GM23338 (cell line): ENCODE results near the gene ZBTB18. TPM values are rescaled to one million over a fixed set of nuclear protein-coding genes. Genes with fewer than 3 reads are reported as not detected.

Experiments used
- ATAC-seq: fragments of 200-7000 bp; cut with Tn5 transposase; 3 replicates; pipeline ENCODE4 v1.9.1; 2020
- DNase-seq: peaks from one replicate; pipeline ENCODE4 v3.0.0-alpha.2; 2015; ENCODE audit warnings: low spot score
- H2AFZ ChIP-seq: fragments of 200-600 bp; sonication (generic); 2 replicates; pipeline ENCODE4 v1.8.0; 2016; ENCODE audit warnings: antibody characterized with exemption, mild to moderate bottlenecking, moderate library complexity
- H3F3A ChIP-seq: fragments of 200-600 bp; sonication (generic); replicated peaks from 2 replicates; pipeline ENCODE4 v1.8.0; 2017; ENCODE audit warnings: antibody characterized with exemption, mixed run types, low read depth
- H3K27ac ChIP-seq: fragments of 200-600 bp; sonication (generic); 2 replicates; pipeline ENCODE4 v1.6.1; 2016; ENCODE audit warnings: low read depth
- H3K27me3 ChIP-seq: fragments of 200-600 bp; sonication (generic); 2 replicates; pipeline ENCODE4 v1.8.0; 2016; ENCODE audit warnings: mild to moderate bottlenecking, mixed run types, moderate library complexity; ENCODE audit not compliant: insufficient read depth
- H3K36me3 ChIP-seq: fragments of 200-600 bp; sonication (generic); 2 replicates; pipeline ENCODE4 v1.8.0; 2016; ENCODE audit warnings: mild to moderate bottlenecking; ENCODE audit not compliant: insufficient read depth
- H3K4me1 ChIP-seq: fragments of 200-600 bp; sonication (generic); 2 replicates; pipeline ENCODE4 v1.8.0; 2016; ENCODE audit warnings: mild to moderate bottlenecking, moderate library complexity; ENCODE audit not compliant: insufficient read depth
- H3K4me2 ChIP-seq: fragments of 200-600 bp; sonication (generic); 2 replicates; pipeline ENCODE4 v1.7.1; 2017; ENCODE audit warnings: mixed run types
- H3K4me3 ChIP-seq: fragments of 200-600 bp; sonication (generic); 2 replicates; pipeline ENCODE4 v1.6.1; 2016; ENCODE audit warnings: mixed run types
- H3K79me2 ChIP-seq: fragments of 200-600 bp; sonication (generic); replicated peaks from 2 replicates; pipeline ENCODE4 v1.8.0; 2017; ENCODE audit warnings: mild to moderate bottlenecking; ENCODE audit not compliant: insufficient read depth
- H3K9me2 ChIP-seq: fragments of 200-600 bp; sonication (generic); 2 replicates; pipeline ENCODE4 v1.8.0; 2017; ENCODE audit not compliant: insufficient read depth
- H4K20me1 ChIP-seq: fragments of 200-600 bp; sonication (generic); replicated peaks from 2 replicates; pipeline ENCODE4 v1.8.0; 2017; ENCODE audit warnings: mild to moderate bottlenecking; ENCODE audit not compliant: insufficient read depth
- H3K27ac Mint-ChIP-seq: 2 replicates; pipeline ENCODE4 v1.8.0; 2020; ENCODE audit warnings: inconsistent platforms, mild to moderate bottlenecking, moderate library complexity, mixed read lengths
- H3K27me3 Mint-ChIP-seq: 3 replicates; pipeline ENCODE4 v1.8.0; 2022; ENCODE audit warnings: low read depth, mild to moderate bottlenecking, moderate library complexity, mixed read lengths, inconsistent platforms; ENCODE audit not compliant: insufficient read depth, poor library complexity
- H3K36me3 Mint-ChIP-seq: 3 replicates; pipeline ENCODE4 v1.8.0; 2021; ENCODE audit warnings: low read depth, mild to moderate bottlenecking, inconsistent platforms, moderate library complexity, mixed read lengths
- H3K4me1 Mint-ChIP-seq: 3 replicates; pipeline ENCODE4 v1.8.0; 2020; ENCODE audit warnings: mild to moderate bottlenecking, inconsistent platforms, mixed read lengths
- H3K4me3 Mint-ChIP-seq: 3 replicates; pipeline ENCODE4 v1.8.0; 2021; ENCODE audit warnings: moderate library complexity, mild to moderate bottlenecking, inconsistent platforms, mixed read lengths
- H3K9me3 Mint-ChIP-seq: 3 replicates; pipeline ENCODE4 v1.8.0; 2020; ENCODE audit warnings: moderate library complexity, mild to moderate bottlenecking, inconsistent platforms, mixed read lengths
- CREB1 ChIP-seq: fragments of 250-450 bp; sonication (Bioruptor Pico); IDR thresholded peaks from 2 replicates; pipeline ENCODE4 v1.5.0; 2020; ENCODE audit warnings: low read depth, mild to moderate bottlenecking, moderate library complexity
- ETS1 ChIP-seq: IDR thresholded peaks from 2 replicates; pipeline ENCODE4 v1.6.1; 2016; ENCODE audit warnings: antibody characterized with exemption
- EZH2 ChIP-seq: fragments of 200-600 bp; sonication (generic); IDR thresholded peaks from one replicate; pipeline ENCODE4 v1.8.0; 2017; ENCODE audit warnings: antibody characterized with exemption, mild to moderate bottlenecking, low read depth; ENCODE audit not compliant: unreplicated experiment
- EZH2phosphoT487 ChIP-seq: fragments of 200-600 bp; sonication (generic); IDR thresholded peaks from one replicate; pipeline ENCODE4 v1.8.1; 2018; ENCODE audit warnings: antibody characterized with exemption; ENCODE audit not compliant: unreplicated experiment
- JUNB ChIP-seq: IDR thresholded peaks from one replicate; pipeline ENCODE4 v1.6.1; 2016; ENCODE audit warnings: antibody characterized with exemption; ENCODE audit not compliant: unreplicated experiment
- NANOG ChIP-seq: IDR thresholded peaks from 2 replicates; pipeline ENCODE4 v1.6.1; 2016; ENCODE audit warnings: antibody characterized with exemption, borderline replicate concordance
- POLR2AphosphoS5 ChIP-seq: IDR thresholded peaks from 2 replicates; pipeline ENCODE4 v1.6.1; 2016; ENCODE audit warnings: antibody characterized with exemption, low read depth
- STAT1 ChIP-seq: IDR thresholded peaks from one replicate; pipeline ENCODE4 v1.6.1; 2016; ENCODE audit warnings: antibody characterized with exemption; ENCODE audit not compliant: unreplicated experiment
- ZNF331 ChIP-seq: fragments of 250-450 bp; sonication (Bioruptor Pico); IDR thresholded peaks from 2 replicates; pipeline ENCODE4 v1.5.0; 2020; ENCODE audit warnings: low read depth, mild to moderate bottlenecking, moderate library complexity
- ZNF462 ChIP-seq: fragments of 250-450 bp; sonication (Bioruptor Pico); IDR thresholded peaks from 2 replicates; pipeline ENCODE4 v1.5.0; 2020; ENCODE audit warnings: mild to moderate bottlenecking, moderate library complexity
- polyA plus RNA-seq: library from polyadenylated mRNA; unstranded; fragments of >200 nt; fragmentation: Nextera tagmentation; extraction: Ambion mirVana; gene quantifications from 2 replicates; pipeline ENCODE4 v1.2.1, GENCODE V29; 2016
- total RNA-seq: library from RNA; depleted of rRNA; stranded (reverse); fragments of >200 nt; shearing (Covaris generic); gene quantifications from 2 replicates; pipeline ENCODE4 v1.2.3, GENCODE V29; 2014
- TF ChIP-seq, protein P1 (sequence below), 2 experiments: fragments of 200-600 bp in 1 of 2; sonication (generic) in 1 of 2; conservative IDR thresholded peaks; 2 replicates each; pipeline versions ENCODE4 v1.5.1 to v1.6.1; 2016 to 2017; ENCODE audit warnings: antibody characterized with exemption in 2 of 2, low read depth in 2 of 2, mild to moderate bottlenecking in 2 of 2, moderate library complexity in 1 of 2

ZBTB18 gene
- total and polyA plus RNA-seq, 2 experiments from 2014 or later = 5.5 to 12.2 TPM

DNA sequence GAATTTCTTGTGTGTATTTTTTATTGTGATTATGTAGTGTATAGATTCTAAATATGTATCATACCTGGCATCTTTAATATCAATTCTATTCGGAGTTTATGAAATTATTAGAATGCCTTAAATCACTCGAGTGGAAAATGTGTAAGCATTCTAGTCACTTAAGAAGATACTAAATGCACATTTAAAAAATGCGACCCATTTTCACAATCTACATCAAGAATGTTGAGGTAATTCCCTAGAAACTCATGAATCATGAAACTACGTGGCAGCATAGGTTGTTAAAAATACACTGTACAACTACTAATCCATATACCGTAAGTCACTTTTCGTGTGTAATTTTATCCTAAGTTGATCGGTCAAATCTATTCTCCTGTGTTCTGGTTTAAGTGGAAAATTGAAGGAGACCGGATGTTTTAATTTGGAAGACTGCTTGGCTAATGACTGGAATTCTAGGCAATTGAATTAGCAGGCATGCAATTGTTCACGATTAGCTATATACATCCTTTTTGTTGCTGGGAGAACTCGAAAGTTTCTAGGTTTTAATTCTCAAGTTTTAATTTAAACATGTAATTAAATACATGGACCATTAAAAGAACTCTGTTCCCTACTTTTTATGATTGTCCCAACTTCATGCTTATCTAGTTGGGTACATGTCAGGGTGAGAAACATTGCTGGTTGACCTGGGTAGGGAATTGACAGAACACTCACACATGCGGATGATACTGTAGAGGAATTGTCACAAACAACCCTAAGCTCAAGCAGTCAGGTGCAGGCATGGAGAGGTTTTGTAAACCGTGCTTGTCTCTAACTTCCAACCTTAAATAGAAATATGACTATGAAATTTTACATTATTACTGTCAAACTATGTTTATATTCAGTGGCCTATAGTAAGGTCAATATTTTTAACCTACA lies 6.6 kb downstream of the ZBTB18 start:
- H3K79me2 ChIP-seq = peaks cover 22% of the 10 kb centered on the region
- TF ChIP-seq POLR2AphosphoS5 = no peak
- H3K4me1 Mint-ChIP-seq = peaks cover 23% of the 10 kb centered on the region
- no peak overlapping the region for H3K27ac ChIP-seq
- H3K36me3 Mint-ChIP-seq = peaks cover 4% of the 10 kb centered on the region; the same call in 2 of the 3 replicates
- peaks cover 24% of the 10 kb centered on the region for H3K4me1 ChIP-seq
- ATAC-seq (no peak), DNase-seq (no peak)
- H3K4me3 Mint-ChIP-seq = no peak overlapping the region
- no peak overlapping the region for H2AFZ ChIP-seq
- H3K4me3 ChIP-seq = no peak overlapping the region
- H3K9me2 ChIP-seq = no peaks in the 10 kb centered on the region
- no peak overlapping the region for H3K4me2 ChIP-seq
- H3K36me3 ChIP-seq = no peaks in the 10 kb centered on the region
- no peaks in the 10 kb centered on the region for H3K9me3 Mint-ChIP-seq
- no peak overlapping the region for H3K27ac Mint-ChIP-seq
- no peaks in the 10 kb centered on the region for H3F3A ChIP-seq
- 0 out of 2 replicates have a peak, but pooled peaks cover 3% of the 10 kb centered on the region for H4K20me1 ChIP-seq
- H3K27me3 Mint-ChIP-seq = peaks cover 6% of the 10 kb centered on the region
- H3K27me3 ChIP-seq = no peaks in the 10 kb centered on the region

GRCh38 chr1:244060117-244060516 lies 9.0 kb downstream of the ZBTB18 start:
- Histone ChIP-seq H3K27ac (no peak overlapping the region), H3K4me3 (no peak overlapping the region), H3K9me2 (0 out of 2 replicates have a peak, but pooled peaks cover 2% of the 10 kb centered on the region), H3F3A (no peaks in the 10 kb centered on the region), H2AFZ (no peak overlapping the region), H3K79me2 (peaks cover 7% of the 10 kb centered on the region), H3K4me2 (no peak overlapping the region), H4K20me1 (no peaks in the 10 kb centered on the region), H3K36me3 (no peaks in the 10 kb centered on the region), H3K4me1 (peaks cover 28% of the 10 kb centered on the region), H3K27me3 (no peaks in the 10 kb centered on the region)
- Mint-ChIP-seq H3K9me3 (no peaks in the 10 kb centered on the region), H3K4me1 (peaks cover 33% of the 10 kb centered on the region), H3K27me3 (no peaks in the 10 kb centered on the region), H3K4me3 (no peak overlapping the region), H3K36me3 (peaks cover 4% of the 10 kb centered on the region; the same call in 2 of the 3 replicates), H3K27ac (no peak overlapping the region)
- DNase-seq (no peak), ATAC-seq (no peak)
- TF ChIP-seq POLR2AphosphoS5 (no peak), STAT1 (no peak), ZNF331 (no peak), NANOG (no peak), CREB1 (CRISPR knock-in tag) (no peak), JUNB (no peak), ETS1 (no peak), EZH2phosphoT487 (no peak), ZNF462 (CRISPR knock-in tag) (no peak), EZH2 (no peak)
- TF ChIP-seq, protein P1, sequence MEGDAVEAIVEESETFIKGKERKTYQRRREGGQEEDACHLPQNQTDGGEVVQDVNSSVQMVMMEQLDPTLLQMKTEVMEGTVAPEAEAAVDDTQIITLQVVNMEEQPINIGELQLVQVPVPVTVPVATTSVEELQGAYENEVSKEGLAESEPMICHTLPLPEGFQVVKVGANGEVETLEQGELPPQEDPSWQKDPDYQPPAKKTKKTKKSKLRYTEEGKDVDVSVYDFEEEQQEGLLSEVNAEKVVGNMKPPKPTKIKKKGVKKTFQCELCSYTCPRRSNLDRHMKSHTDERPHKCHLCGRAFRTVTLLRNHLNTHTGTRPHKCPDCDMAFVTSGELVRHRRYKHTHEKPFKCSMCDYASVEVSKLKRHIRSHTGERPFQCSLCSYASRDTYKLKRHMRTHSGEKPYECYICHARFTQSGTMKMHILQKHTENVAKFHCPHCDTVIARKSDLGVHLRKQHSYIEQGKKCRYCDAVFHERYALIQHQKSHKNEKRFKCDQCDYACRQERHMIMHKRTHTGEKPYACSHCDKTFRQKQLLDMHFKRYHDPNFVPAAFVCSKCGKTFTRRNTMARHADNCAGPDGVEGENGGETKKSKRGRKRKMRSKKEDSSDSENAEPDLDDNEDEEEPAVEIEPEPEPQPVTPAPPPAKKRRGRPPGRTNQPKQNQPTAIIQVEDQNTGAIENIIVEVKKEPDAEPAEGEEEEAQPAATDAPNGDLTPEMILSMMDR (conservative IDR thresholded peaks at IDR 0.05; ENCODE audit: low read depth in 2 of 2) = no peak
